GM19452 (cell line): Measurements from ENCODE around the gene FOXF1.

Experiments used
- ATAC-seq: cut with Tn5 transposase; IDR thresholded peaks from one replicate; pipeline ENCODE4 v1.9.1; 2021; ENCODE audit not compliant: unreplicated experiment

Gene FOXF1

DNA sequence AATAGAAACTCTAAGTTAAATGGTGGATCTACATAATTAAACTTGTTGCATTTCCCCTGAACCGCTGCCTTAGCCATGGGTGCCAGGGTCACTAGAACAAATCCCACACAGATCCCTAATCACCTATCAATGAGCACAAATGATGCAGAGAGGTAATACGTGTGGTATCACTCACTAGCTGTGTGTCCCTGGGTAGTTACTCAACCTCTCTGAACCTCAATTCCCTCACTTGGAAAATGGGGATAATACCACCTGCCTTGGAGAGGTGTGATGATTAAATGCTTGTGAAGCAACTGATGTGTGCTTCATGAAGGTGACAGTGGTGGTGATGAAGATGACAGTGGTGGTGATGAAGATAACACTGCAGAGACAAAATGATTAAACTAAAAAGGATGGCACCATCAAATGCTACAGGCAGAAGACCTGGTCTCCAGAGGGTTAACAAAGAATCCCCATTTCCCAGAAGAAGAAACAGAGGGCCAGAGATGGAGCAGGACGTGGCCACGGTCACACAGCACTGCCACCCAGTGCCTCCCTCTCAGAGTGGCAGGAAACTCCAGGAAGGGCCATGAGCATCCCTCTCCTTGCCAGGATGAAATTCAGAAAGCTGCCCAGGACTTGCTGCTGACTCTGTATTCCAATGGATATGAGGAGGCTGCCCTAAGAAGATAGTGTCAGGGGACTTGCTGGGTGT lies 17.9 kb upstream of the FOXF1 start:
- no peak for ATAC-seq

DNA sequence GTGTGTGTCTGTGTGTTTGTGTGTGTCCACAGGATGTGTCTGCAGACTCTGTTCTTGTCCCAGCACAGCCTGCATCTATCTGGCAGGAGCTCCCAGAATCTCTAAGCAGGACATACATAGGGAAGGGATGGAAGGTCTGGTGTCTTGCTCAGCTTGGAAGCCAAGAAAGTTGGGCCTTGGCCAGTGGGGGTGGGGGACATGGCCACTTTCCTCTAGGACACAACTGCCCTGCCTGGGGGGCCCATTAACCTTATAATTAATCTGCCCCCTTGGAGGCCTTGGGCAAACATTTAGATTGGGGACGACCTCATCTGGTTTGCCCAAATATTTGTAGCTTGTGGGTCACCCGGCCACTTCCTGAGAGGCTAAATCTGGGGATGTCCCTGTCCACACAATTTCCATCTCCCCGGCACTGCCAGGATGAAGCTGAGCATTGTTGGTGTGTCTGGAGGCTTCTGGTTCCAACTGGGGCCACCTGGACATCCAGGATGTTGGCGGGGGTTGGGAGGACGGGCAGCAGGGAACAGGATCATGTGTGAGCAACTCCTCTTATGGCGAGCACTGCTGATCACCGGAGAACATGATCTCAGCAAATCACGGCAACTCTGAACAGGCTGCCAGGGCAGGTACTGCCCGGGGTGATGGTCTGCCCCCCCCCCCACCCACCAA lies 17.2 kb upstream of the FOXF1 start:
- ATAC-seq: no peak

- ATAC-seq: no peak
Observed at GRCh38 chr16:86494039-86494564, 16.2 kb upstream of the FOXF1 start.

DNA sequence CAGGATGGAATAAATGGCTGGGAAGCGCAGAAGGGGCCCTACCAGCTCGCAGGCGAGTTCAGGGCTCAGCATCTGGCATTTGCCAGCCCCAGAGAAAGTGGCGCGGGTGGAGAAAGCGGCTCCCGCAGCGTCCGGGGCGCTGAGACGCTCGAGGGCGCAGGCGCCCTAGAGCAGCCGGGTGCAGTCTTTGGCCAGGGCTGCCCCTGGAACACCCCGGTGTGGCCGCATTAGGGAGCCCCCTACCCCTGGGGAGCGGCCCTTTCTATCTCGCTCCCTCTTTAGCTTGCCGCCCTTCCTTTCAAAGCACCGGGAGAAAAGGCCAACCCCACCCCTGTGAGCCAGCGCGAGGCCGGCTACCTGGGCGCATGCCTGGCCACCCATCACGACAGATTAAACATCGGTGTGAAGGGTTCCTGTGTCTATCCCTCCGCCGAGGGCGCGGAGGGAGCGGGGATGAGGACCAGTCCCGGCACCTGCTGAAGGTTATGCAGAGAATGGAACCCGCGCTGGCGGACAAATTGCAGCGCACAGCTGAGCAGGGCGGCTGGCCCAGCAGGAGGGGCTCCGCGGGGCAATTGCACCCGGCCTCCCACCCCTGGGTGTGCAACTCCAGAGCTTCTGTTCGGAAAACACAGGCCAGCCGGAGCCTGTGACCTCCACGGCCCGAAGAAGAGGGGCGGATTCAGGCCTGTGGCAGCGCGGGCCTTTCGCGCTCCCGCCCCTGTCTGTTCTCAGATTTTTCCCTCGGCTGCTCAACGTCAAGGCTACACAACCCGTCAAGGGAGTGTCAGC lies 15.6 kb upstream of the FOXF1 start:
- no peak for ATAC-seq

DNA sequence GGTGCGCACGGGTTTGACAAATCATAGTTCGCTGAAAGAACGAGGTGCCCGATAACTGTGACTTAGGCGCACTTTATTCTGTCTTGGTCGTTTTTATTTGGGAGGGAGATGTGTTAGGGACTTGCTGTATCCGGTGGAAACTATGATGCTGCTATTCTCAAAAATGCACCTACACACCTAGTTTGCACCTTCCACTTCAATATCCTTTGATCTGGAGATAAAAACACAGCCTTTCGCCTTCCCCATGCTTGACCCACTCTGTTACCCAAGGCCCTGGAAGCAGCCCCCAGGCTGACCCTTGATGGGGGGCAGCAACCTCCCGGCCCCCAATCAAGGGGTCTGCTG lies 15.0 kb upstream of the FOXF1 start:
- ATAC-seq: no peak

DNA sequence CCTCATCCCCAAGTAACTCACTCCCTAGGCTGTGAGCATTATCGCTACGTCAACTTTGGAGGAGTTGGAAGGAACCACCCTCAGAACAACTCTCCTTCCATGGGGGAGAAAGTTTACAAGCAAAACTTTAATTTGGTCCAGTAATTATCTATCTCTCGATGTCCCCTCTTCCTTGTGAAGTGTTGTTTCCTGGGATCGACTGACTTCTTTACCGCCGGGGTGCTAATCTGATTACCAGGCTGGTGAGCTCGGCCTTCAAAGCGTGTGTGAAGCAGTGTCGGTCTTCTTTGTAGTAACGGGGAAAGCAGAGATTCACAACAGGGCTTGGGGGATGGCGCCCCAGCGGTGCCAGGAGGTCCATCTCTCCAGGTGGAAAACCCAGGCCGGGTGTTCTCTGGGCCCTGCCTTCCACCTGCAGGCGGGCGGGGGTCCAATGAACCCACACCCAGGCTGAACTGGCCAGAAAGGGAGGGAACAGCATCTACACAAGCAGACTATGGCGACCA lies 14.5 kb upstream of the FOXF1 start:
- no peak for ATAC-seq

GRCh38 chr16:86496262-86496928 lies 13.9 kb upstream of the FOXF1 start:
- ATAC-seq: no peak

DNA sequence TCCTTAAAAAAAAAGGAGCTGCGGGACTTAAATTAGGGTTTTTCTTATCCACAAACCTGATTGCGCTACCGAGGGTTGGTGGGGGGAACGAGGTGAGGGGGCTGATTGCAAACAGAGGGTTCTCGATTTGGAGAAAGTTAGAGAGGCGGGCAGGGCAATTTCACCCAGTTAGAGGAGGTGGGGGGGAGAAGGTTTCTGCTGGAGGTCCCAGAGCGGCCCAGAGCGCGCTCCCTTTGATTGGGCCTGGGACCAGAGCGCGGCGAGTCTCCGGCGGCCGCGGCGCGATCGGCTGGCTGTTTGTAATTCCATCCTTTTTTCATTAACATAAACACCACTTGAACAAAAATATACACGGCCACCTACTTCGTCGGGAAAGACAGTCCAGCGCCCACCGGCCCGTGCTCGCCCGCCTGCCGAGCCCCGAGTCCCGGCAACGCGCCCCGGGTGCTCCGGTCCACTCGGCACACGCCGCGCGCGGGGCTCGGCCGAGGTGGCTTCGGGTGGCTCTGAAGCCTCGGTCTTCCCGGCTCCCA lies 13.3 kb upstream of the FOXF1 start:
- ATAC-seq: no peak

DNA sequence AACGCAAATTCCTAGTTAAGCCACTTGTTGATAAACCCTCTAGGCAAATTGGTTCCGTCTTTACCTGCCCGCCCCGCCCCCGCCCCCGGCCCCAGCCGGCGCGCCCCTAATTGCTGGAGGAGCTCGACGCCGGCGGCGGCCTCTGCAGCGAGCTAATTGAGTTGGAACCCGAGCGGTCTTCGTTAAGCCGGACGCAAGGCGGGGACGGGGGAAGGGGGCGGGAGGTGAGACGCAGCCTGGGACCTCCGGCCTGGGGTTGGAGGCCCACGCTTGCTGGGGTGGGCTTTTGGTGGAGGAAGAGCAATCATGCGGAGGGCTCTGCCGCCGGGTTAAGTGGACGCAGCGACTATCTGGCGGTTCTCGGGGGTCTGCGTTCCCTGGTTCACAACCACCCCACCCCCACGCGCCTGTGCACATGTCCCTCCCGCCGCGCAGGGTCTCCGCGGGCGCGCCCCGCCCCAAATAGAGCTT lies 12.7 kb upstream of the FOXF1 start:
- no peak for ATAC-seq

DNA sequence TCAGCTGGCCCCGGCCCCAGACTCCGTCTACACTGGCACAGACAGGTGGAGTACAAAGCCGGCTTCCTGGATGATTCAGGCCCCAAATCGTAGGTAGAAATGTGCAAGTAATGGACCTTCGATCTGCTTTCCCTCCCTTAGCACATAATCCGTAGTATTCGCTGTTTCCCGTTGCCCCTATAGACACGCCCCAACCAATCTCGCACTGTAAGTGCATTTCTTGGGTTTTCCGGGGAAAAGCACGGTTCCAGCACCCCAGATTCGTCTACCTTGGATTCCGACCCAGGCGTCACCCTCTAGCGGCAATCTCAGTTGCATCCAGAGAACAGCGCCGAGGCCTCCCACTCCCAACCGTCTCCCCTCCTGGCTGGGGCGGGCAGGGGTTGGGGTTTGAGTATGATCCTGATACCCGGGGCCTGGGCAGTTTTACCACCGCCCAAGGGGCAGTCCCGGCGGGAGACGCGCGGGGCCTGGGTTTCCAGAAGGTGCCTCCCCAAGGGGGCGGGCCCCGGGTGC lies 12.1 kb upstream of the FOXF1 start:
- ATAC-seq: no peak

DNA sequence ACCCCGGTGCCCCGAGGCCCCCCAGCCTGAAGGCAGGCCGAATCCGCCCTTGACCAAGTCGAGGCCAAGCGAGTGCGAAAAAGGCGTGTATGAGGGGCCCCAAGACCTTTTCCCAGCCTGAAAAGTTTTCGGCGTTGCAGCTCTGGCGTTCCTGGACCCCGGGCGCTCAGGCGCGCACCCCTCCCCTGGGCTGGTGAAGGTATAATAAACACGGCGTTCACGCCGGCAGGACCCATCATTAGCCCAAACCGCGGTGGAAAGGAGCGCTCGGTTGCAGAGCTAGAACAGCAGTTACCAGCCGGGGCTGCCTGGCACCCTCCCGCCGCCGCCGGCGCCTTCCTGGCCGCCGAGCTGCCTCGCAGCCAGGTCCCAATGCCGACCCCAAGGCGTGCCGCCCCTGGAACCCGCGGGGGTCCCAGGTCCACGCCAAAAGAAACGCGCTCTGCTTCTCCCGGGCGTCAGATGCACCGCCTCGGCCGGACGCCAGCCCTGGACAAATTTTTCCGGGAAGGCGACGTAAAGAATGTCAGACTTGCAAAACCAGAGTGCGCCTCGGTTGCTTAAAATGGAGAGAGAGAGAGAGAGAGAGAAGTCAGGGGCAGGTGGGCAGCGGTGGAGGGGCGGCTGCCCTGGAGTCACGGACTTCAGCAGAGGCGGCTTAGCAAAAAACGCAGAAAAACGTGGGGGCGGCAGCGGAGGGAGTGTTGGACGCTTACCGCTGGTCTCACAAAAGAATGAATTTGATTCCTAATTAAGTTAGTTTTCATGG lies 11.5 kb upstream of the FOXF1 start:
- no peak for ATAC-seq

- no peak for ATAC-seq
Observed at GRCh38 chr16:86499440-86499786, 10.9 kb upstream of the FOXF1 start.

DNA sequence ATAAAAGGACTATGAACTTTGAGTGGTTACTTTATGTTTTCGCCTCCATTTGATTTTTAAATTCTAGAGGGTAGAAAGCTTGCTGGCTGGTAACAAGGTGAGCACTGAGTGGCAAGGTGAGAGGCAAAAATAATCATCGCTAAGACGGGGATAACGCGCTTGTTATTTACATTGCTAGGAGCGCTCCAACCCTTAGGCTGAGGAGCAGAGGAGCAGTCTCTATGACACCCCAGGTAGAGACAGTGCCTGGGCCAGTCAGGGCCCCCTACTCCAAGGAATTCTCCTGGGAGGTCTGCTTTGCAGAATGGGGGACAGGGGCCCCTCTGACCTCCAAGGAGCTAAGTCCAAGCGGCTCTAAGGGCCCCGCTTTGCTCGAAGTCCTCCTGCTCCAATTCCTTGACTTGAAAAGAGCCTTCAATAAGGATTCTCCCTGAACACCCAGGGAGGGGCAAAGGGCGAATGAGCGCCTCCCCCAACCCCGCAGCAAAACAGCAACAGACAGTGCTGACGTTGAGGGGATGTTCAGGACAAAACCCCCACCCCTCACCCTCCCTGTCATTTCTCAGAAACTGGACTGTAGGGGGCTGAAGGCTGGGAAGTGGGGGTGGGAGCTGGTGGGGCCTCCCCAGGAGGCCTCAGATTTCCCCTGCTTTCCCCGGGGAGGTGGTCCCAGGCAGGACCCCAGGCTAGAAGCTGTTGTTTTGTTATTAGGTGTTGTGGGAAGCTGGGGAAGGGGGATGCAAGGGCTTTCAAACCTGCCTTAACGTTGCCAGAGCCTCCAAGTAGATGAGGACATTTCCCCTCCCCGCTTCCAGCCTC lies 10.2 kb upstream of the FOXF1 start:
- ATAC-seq: no peak

DNA sequence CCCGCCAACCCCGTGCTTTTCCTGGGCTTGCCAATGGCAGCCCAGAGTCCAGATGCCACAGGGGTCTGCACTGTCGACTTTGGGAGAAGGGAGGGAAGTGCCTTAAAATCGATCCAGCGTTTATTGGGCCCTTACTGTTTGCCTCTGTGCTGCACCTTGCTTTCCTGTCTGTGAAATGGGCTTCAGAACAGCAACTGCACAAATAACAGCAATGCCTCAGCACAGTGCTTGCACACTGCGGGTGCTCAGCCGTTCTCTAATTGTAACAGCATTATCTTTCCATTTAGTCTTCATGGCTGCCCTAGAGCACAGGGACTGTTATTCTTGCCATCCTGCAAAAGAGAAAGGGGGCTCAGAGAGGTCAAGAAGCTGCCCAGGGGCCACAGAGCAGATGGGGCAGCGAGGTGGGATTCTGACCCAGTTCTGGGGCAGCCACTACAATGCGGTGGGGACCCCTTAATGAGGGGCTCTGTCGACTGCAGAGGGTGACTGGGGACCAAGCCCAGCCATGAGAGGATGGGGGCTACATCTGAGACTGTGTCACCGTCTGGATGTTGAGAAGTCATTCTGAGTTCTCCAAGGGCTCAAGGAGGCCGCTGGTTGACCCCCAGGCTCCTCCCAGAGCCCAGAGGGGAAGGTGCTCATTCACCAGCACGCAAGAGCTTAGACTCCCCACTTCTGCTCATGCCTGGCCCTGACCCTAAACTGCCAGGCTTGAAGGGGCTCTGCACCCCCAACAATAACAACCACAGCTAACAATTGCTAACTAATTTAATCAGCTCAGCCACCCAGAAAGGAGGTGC lies 9.4 kb upstream of the FOXF1 start:
- ATAC-seq: no peak

GRCh38 chr16:86501989-86502855 lies 8.1 kb upstream of the FOXF1 start:
- no peak for ATAC-seq

GRCh38 chr16:86502856-86503748 lies 7.2 kb upstream of the FOXF1 start:
- ATAC-seq: no peak
